Measurements from ENCODE around the gene NAP1L4.

Gene NAP1L4

GRCh38 chr11:2917842-2918490 lies 74.2 kb downstream of the NAP1L4 start:
- Histone ChIP-seq H3K4me3 (ENCODE audit: insufficient read depth, low read depth, low read length, poor library complexity, severe bottlenecking) (no peak overlapping the region), H3K27ac (ENCODE audit: insufficient read depth, low read length, poor library complexity, severe bottlenecking) (no peak overlapping the region), H3K27me3 (replicated peaks; ENCODE audit: control insufficient read depth, insufficient read depth, low read length, poor library complexity, severe bottlenecking) (no peaks in the 10 kb centered on the region), H3K36me3 (ENCODE audit: control insufficient read depth, insufficient read depth, low read length) (no peaks in the 10 kb centered on the region), H3K4me1 (ENCODE audit: control insufficient read depth, insufficient read depth, low read length, poor library complexity, severe bottlenecking) (peaks cover 5% of the 10 kb centered on the region), H3K9me3 (ENCODE audit: control insufficient read depth, low read length) (no peaks in the 10 kb centered on the region)
- no peak for DNase-seq

GRCh38 chr11:2916892-2917645 lies 75.1 kb downstream of the NAP1L4 start:
- DNase-seq: no peak

DNA sequence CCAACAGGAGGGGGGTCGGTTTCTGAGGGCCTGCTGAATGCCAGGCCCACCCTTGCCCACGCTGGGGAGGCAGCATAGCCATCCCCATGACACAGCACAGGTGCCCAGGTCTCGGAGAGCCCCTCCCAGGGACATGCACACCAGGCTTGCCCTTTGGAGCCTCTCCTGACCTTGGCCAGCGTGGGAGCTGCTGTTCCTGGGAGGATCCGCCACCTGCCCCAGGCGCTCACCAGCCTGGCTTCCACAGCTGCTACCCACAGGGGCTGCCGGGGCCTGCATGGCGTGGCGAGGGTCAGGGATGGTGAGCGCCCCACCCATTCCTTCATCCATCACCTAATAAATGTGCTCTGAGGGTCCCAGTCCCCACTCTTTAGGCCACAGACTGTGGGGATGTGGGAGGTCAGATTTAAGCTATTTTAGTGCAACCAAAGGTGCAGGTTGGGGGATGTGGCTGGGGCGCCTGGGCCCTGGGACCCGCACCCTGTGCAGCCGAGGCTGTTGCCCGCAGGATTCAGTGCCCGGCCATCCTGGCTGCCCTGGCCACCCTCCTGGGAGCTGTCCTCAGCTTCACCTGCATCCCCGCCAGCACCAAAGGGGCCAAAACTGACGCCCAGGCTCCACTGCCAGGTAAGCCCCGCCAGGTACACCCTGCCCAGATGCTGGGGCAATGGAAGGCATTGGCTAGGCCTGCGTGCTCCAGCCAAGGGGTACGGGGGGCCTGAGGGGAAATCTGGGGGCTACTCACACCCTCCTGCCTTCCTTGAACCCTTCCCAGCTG lies 75.8 kb downstream of the NAP1L4 start:
- H3K36me3 ChIP-seq (ENCODE audit: control insufficient read depth, insufficient read depth, low read length): no peaks in the 10 kb centered on the region
- no peak overlapping the region for H3K27ac ChIP-seq (ENCODE audit: insufficient read depth, low read length, poor library complexity, severe bottlenecking)
- no peaks in the 10 kb centered on the region for H3K27me3 ChIP-seq (replicated peaks; ENCODE audit: control insufficient read depth, insufficient read depth, low read length, poor library complexity, severe bottlenecking)
- peaks cover 5% of the 10 kb centered on the region for H3K4me1 ChIP-seq (ENCODE audit: control insufficient read depth, insufficient read depth, low read length, poor library complexity, severe bottlenecking)
- H3K9me3 ChIP-seq (ENCODE audit: control insufficient read depth, low read length): no peaks in the 10 kb centered on the region
- no peak overlapping the region for H3K4me3 ChIP-seq (ENCODE audit: insufficient read depth, low read depth, low read length, poor library complexity, severe bottlenecking)
- no peak for DNase-seq

More at GRCh38 chr11:2916892-2917645, 75.1 kb downstream of the NAP1L4 start:
- Histone ChIP-seq H3K4me3 (ENCODE audit: insufficient read depth, low read depth, low read length, poor library complexity, severe bottlenecking) (no peak overlapping the region), H3K27me3 (replicated peaks; ENCODE audit: control insufficient read depth, insufficient read depth, low read length, poor library complexity, severe bottlenecking) (no peaks in the 10 kb centered on the region), H3K9me3 (ENCODE audit: control insufficient read depth, low read length) (no peaks in the 10 kb centered on the region), H3K36me3 (ENCODE audit: control insufficient read depth, insufficient read depth, low read length) (no peaks in the 10 kb centered on the region), H3K4me1 (ENCODE audit: control insufficient read depth, insufficient read depth, low read length, poor library complexity, severe bottlenecking) (peaks cover 5% of the 10 kb centered on the region), H3K27ac (ENCODE audit: insufficient read depth, low read length, poor library complexity, severe bottlenecking) (no peak overlapping the region)

GRCh38 chr11:2915473-2915872 lies 76.7 kb downstream of the NAP1L4 start:
- Histone ChIP-seq H3K27ac (ENCODE audit: insufficient read depth, low read length, poor library complexity, severe bottlenecking) (no peak overlapping the region), H3K9me3 (ENCODE audit: control insufficient read depth, low read length) (no peaks in the 10 kb centered on the region), H3K27me3 (replicated peaks; ENCODE audit: control insufficient read depth, insufficient read depth, low read length, poor library complexity, severe bottlenecking) (no peaks in the 10 kb centered on the region), H3K36me3 (ENCODE audit: control insufficient read depth, insufficient read depth, low read length) (no peaks in the 10 kb centered on the region), H3K4me1 (ENCODE audit: control insufficient read depth, insufficient read depth, low read length, poor library complexity, severe bottlenecking) (peaks cover 5% of the 10 kb centered on the region), H3K4me3 (ENCODE audit: insufficient read depth, low read depth, low read length, poor library complexity, severe bottlenecking) (no peak overlapping the region)
- DNase-seq: no peak

DNA sequence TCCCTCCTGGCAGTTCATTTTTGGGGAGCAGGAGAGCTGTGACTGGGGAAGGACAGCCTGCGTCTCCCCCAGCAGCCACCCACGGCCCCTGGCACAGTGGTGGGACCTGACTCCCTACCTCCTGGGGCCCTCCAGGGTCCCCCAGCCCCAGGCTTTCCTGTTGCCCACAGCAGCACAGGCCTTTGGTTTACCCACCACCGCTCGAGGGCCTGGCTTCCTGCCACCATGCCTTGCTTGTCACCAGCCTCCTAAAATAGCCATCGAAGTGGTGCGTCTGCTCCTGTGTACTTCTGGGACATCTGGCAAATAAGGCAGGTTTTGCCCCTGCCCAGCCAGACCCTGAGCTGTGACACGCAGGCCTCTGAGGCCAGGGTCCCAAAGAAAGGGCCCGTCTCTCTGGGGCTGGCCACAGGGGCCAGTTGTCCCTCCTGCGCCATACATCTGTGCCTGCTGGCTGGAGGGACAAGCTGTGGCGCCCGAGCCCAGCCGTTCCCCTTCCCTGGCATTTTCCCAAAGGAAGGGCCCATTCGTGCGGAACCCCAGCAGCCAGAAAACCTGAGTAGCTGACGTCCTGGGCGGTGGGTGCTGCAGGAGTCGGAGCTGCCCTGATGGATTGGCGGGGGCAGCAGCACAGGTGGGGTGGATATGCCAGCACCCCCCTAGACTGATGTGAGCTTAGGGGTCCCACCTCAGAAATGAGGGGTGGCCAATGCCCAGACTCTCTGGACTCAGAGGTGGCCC lies 77.5 kb downstream of the NAP1L4 start:
- DNase-seq: no peak
- Histone ChIP-seq H3K9me3 (ENCODE audit: control insufficient read depth, low read length) (no peaks in the 10 kb centered on the region), H3K27ac (ENCODE audit: insufficient read depth, low read length, poor library complexity, severe bottlenecking) (no peak overlapping the region), H3K4me3 (ENCODE audit: insufficient read depth, low read depth, low read length, poor library complexity, severe bottlenecking) (no peak overlapping the region), H3K4me1 (ENCODE audit: control insufficient read depth, insufficient read depth, low read length, poor library complexity, severe bottlenecking) (peaks cover 5% of the 10 kb centered on the region), H3K27me3 (replicated peaks; ENCODE audit: control insufficient read depth, insufficient read depth, low read length, poor library complexity, severe bottlenecking) (no peaks in the 10 kb centered on the region), H3K36me3 (ENCODE audit: control insufficient read depth, insufficient read depth, low read length) (no peaks in the 10 kb centered on the region)

- Histone ChIP-seq H3K4me1 (ENCODE audit: control insufficient read depth, insufficient read depth, low read length, poor library complexity, severe bottlenecking) (peaks cover 5% of the 10 kb centered on the region), H3K4me3 (ENCODE audit: insufficient read depth, low read depth, low read length, poor library complexity, severe bottlenecking) (no peak overlapping the region), H3K9me3 (ENCODE audit: control insufficient read depth, low read length) (no peaks in the 10 kb centered on the region), H3K36me3 (ENCODE audit: control insufficient read depth, insufficient read depth, low read length) (no peaks in the 10 kb centered on the region), H3K27me3 (replicated peaks; ENCODE audit: control insufficient read depth, insufficient read depth, low read length, poor library complexity, severe bottlenecking) (no peaks in the 10 kb centered on the region), H3K27ac (ENCODE audit: insufficient read depth, low read length, poor library complexity, severe bottlenecking) (no peak overlapping the region)
- DNase-seq: no peak
Measured at GRCh38 chr11:2913776-2914175, 78.4 kb downstream of the NAP1L4 start.

DNA sequence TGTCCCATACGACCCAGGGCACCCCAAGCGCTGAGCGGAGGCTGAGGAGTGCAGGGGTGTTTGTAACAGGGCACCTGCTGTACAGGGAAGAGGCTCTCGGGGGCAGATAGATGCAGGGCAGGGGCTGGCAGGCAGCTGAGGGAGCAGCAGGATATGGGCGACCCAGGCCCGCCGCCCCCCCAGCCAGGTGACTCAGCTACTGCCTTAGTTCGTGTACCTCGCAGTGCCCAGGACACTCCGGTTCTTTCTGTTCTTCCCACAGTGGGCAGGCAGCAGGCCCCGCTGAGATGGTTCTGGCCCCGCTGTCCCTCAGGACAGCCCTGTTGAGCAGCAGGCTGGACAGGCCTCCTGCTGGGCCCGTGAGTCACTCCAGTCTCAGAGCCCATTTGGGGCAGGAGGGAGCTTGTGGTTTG lies 79.1 kb downstream of the NAP1L4 start:
- Histone ChIP-seq H3K27ac (ENCODE audit: insufficient read depth, low read length, poor library complexity, severe bottlenecking) (no peak overlapping the region), H3K4me3 (ENCODE audit: insufficient read depth, low read depth, low read length, poor library complexity, severe bottlenecking) (no peak overlapping the region), H3K4me1 (ENCODE audit: control insufficient read depth, insufficient read depth, low read length, poor library complexity, severe bottlenecking) (peaks cover 5% of the 10 kb centered on the region), H3K9me3 (ENCODE audit: control insufficient read depth, low read length) (no peaks in the 10 kb centered on the region), H3K27me3 (replicated peaks; ENCODE audit: control insufficient read depth, insufficient read depth, low read length, poor library complexity, severe bottlenecking) (no peaks in the 10 kb centered on the region), H3K36me3 (ENCODE audit: control insufficient read depth, insufficient read depth, low read length) (no peaks in the 10 kb centered on the region)
- no peak for DNase-seq

GRCh38 chr11:2912498-2912897 lies 79.6 kb downstream of the NAP1L4 start:
- H3K9me3 ChIP-seq (ENCODE audit: control insufficient read depth, low read length): no peaks in the 10 kb centered on the region
- H3K27me3 ChIP-seq (replicated peaks; ENCODE audit: control insufficient read depth, insufficient read depth, low read length, poor library complexity, severe bottlenecking): no peaks in the 10 kb centered on the region
- H3K4me1 ChIP-seq (ENCODE audit: control insufficient read depth, insufficient read depth, low read length, poor library complexity, severe bottlenecking): peaks cover 5% of the 10 kb centered on the region
- no peak overlapping the region for H3K27ac ChIP-seq (ENCODE audit: insufficient read depth, low read length, poor library complexity, severe bottlenecking)
- no peaks in the 10 kb centered on the region for H3K36me3 ChIP-seq (ENCODE audit: control insufficient read depth, insufficient read depth, low read length)
- no peak for DNase-seq
- no peak overlapping the region for H3K4me3 ChIP-seq (ENCODE audit: insufficient read depth, low read depth, low read length, poor library complexity, severe bottlenecking)

DNA sequence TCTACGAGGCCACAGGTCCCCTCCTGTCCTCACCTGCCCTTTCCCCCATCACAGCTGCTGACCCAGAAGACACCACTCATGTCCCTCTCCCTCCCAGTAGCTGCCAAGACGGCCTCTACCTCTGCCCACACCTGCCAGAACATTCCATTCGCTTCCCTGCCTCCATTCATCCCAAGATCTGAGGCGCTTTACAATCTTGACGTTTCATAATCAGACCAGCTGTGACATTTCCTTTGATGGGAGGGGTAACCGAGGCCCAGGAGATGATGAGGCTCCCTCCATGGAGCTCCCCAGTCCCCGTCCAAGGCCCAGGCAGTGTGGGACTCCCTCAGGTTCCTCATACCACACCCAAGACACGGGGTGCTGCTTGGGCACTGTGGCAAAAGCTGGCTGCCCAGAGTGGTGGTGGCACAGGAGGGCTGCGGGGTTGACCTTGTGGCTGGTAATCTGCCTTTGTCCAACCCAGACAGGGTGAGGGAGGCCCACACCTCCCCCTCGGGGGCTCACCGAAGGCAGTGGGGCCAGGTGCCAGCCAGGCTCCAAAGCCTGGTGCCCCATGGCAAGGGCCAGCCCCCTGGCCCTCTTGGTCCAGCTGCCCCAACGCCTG lies 80.2 kb downstream of the NAP1L4 start:
- Histone ChIP-seq H3K27me3 (replicated peaks; ENCODE audit: control insufficient read depth, insufficient read depth, low read length, poor library complexity, severe bottlenecking) (no peaks in the 10 kb centered on the region), H3K27ac (ENCODE audit: insufficient read depth, low read length, poor library complexity, severe bottlenecking) (no peak overlapping the region), H3K36me3 (ENCODE audit: control insufficient read depth, insufficient read depth, low read length) (no peaks in the 10 kb centered on the region)

More for the DNA sequence above, 80.2 kb downstream of the NAP1L4 start:
- Histone ChIP-seq H3K4me1 (ENCODE audit: control insufficient read depth, insufficient read depth, low read length, poor library complexity, severe bottlenecking) (peaks cover 5% of the 10 kb centered on the region), H3K9me3 (ENCODE audit: control insufficient read depth, low read length) (no peaks in the 10 kb centered on the region), H3K4me3 (ENCODE audit: insufficient read depth, low read depth, low read length, poor library complexity, severe bottlenecking) (no peak overlapping the region)
- DNase-seq: no peak

All from effector memory CD4-positive, alpha-beta T cell (primary cell).